Esophagus squamous epithelium (tissue), 4 donors: ENCODE results near the gene ARHGAP40.

Source experiments
- POLR2A ChIP-seq, 4 donors: fragments of 450-650 bp; IDR thresholded peaks; one replicate each; pipeline ENCODE4 v1.6.1; 2017; ENCODE audit warnings: antibody characterized with exemption in 4 of 4, mild to moderate bottlenecking in 4 of 4, moderate library complexity in 3 of 4
- TF ChIP-seq, protein P1 (sequence below), 6 experiments: fragments of 450-650 bp in 4 of 6; fragments of 200-600 bp in 2 of 6; sonication (generic) in 2 of 6; IDR thresholded peaks; one replicate each; pipeline ENCODE4 v1.5.1; 2016 to 2019; ENCODE audit warnings: antibody characterized with exemption in 6 of 6, mild to moderate bottlenecking in 4 of 6, moderate library complexity in 4 of 6

DNA sequence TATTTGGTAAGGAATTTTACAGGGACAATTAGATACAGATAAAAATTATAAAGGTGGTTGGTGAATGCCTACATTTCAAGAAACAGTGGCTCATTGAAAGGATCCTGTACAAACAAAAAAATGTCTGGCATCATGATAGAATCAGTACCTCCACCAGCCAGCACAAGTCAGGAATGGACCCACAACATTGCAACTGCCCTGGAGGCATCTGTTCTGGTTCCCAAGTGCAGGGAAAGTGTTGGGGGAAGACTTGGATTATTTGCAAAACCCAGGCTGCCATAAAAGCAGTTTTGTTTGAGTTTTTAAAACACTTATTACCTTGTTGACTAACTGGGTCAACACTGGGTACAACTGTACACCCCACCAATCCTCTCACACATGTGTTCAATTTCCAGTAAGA, 24.3 kb downstream of the ARHGAP40 start:
- TF ChIP-seq, protein P1, sequence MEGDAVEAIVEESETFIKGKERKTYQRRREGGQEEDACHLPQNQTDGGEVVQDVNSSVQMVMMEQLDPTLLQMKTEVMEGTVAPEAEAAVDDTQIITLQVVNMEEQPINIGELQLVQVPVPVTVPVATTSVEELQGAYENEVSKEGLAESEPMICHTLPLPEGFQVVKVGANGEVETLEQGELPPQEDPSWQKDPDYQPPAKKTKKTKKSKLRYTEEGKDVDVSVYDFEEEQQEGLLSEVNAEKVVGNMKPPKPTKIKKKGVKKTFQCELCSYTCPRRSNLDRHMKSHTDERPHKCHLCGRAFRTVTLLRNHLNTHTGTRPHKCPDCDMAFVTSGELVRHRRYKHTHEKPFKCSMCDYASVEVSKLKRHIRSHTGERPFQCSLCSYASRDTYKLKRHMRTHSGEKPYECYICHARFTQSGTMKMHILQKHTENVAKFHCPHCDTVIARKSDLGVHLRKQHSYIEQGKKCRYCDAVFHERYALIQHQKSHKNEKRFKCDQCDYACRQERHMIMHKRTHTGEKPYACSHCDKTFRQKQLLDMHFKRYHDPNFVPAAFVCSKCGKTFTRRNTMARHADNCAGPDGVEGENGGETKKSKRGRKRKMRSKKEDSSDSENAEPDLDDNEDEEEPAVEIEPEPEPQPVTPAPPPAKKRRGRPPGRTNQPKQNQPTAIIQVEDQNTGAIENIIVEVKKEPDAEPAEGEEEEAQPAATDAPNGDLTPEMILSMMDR (IDR thresholded peaks at IDR 0.05), result no peak
- TF ChIP-seq POLR2A (IDR thresholded peaks at IDR 0.05), result no peak
